GM23248 (cell line): ENCODE measurements around the gene HOXC11. TPM values are rescaled to one million over a fixed set of nuclear protein-coding genes. Genes with fewer than 3 reads are reported as not detected.

Experiments used
- DNase-seq: peaks from one replicate; pipeline ENCODE4 v3.0.0-alpha.2; 2015
- H2AFZ ChIP-seq: fragments of 200-600 bp; sonication (generic); 2 replicates; pipeline ENCODE4 v1.6.1; 2016; ENCODE audit warnings: antibody characterized with exemption
- H3F3A ChIP-seq: fragments of 200-600 bp; sonication (generic); 2 replicates; pipeline ENCODE4 v1.6.1; 2016; ENCODE audit warnings: mild to moderate bottlenecking, antibody characterized with exemption, mixed run types; ENCODE audit not compliant: insufficient read depth
- H3K27ac ChIP-seq: fragments of 200-600 bp; sonication (generic); 2 replicates; pipeline ENCODE4 v1.5.1; 2016; ENCODE audit warnings: mild to moderate bottlenecking
- H3K27me3 ChIP-seq: fragments of 200-600 bp; sonication (generic); replicated peaks from 2 replicates; pipeline ENCODE4 v1.6.1; 2016; ENCODE audit warnings: mild to moderate bottlenecking; ENCODE audit not compliant: insufficient read depth
- H3K36me3 ChIP-seq: fragments of 200-600 bp; sonication (generic); 2 replicates; pipeline ENCODE4 v1.6.1; 2016; ENCODE audit warnings: low read depth, mild to moderate bottlenecking
- H3K4me1 ChIP-seq: fragments of 200-600 bp; sonication (generic); 2 replicates; pipeline ENCODE4 v1.6.1; 2016; ENCODE audit warnings: mild to moderate bottlenecking; ENCODE audit not compliant: insufficient read depth
- H3K4me2 ChIP-seq: fragments of 200-600 bp; sonication (generic); one replicate; pipeline ENCODE4 v1.6.1; 2016; ENCODE audit warnings: mild to moderate bottlenecking; ENCODE audit not compliant: unreplicated experiment
- H3K4me3 ChIP-seq: fragments of 200-600 bp; sonication (generic); 2 replicates; pipeline ENCODE4 v1.5.1; 2016; ENCODE audit warnings: mild to moderate bottlenecking
- H3K79me2 ChIP-seq: fragments of 200-600 bp; sonication (generic); 2 replicates; pipeline ENCODE4 v1.6.1; 2016; ENCODE audit warnings: mild to moderate bottlenecking; ENCODE audit not compliant: insufficient read depth
- H3K9ac ChIP-seq: fragments of 200-600 bp; sonication (generic); 2 replicates; pipeline ENCODE4 v1.6.1; 2016; ENCODE audit warnings: mild to moderate bottlenecking
- H3K9me2 ChIP-seq: fragments of 200-600 bp; sonication (generic); 2 replicates; pipeline ENCODE4 v1.6.1; 2016; ENCODE audit warnings: mixed run types, mild to moderate bottlenecking, moderate library complexity; ENCODE audit not compliant: insufficient read depth
- H3K9me3 ChIP-seq: fragments of 200-600 bp; sonication (generic); one replicate; pipeline ENCODE4 v1.6.1; 2017; ENCODE audit warnings: low read depth
- H4K20me1 ChIP-seq: fragments of 200-600 bp; sonication (generic); 2 replicates; pipeline ENCODE4 v1.6.0; 2016; ENCODE audit not compliant: insufficient read depth
- EZH2 ChIP-seq: fragments of 200-600 bp; sonication (generic); IDR thresholded peaks from 2 replicates; pipeline ENCODE4 v1.6.1; 2018; ENCODE audit warnings: antibody characterized with exemption, mild to moderate bottlenecking; ENCODE audit not compliant: insufficient read depth, poor library complexity, severe bottlenecking
- EZH2phosphoT487 ChIP-seq: fragments of 200-600 bp; sonication (generic); IDR thresholded peaks from 2 replicates; pipeline ENCODE4 v1.6.1; 2018; ENCODE audit warnings: antibody characterized with exemption, moderate library complexity, mild to moderate bottlenecking, low read depth; ENCODE audit not compliant: insufficient read depth
- WGBS, 2 experiments: methylation state at CpG; one replicate each; pipeline ENCODE4 v1.1.6; 2015 to 2017; ENCODE audit warnings: low lambda C conversion rate in 2 of 2, low coverage in 1 of 2; ENCODE audit errors: missing lambda C conversion rate in 2 of 2; 5-methylcytosine and 5-hydroxymethylcytosine counted together
- in situ Hi-C: fragments of 300-500 bp; cut with MboI; formaldehyde crosslinking; loops from 2 replicates; pipeline ENCODE4 v1.15.0; 2020
- polyA plus RNA-seq: library from polyadenylated mRNA; unstranded; fragments of >200 nt; fragmentation: Nextera tagmentation; extraction: Ambion mirVana; gene quantifications from 2 replicates; pipeline ENCODE4 v1.2.1, GENCODE V29; 2016
- total RNA-seq: library from RNA; depleted of rRNA; stranded (reverse); fragments of >200 nt; shearing (Covaris generic); gene quantifications from 2 replicates; pipeline ENCODE4 v1.2.3, GENCODE V29; 2014

HOXC11 gene
- total and polyA plus RNA-seq, 2 experiments from 2014 or later: not detected

DNA sequence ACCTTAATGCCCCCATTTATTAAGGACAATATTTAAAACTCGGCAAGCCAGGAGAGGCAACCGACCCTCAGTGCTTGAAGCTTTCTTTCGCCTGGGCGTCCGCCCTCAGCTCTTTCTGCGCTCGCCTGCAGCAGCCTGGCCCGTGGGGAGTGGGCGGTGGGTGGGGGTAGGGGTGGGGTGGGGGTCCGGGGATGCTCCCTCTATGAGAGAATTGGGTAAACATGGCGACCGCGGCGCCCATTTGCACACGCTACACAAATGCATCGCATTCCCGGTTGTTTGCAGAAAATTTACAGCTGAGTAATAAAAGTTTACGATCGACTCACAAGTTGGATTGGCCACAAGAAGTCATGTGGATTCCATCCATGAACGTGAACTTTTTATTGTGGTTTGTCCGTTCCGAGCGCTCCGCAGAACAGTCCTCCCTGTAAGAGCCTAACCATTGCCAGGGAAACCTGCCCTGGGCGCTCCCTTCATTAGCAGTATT lies 43.6 kb downstream of the HOXC11 start:
- Histone ChIP-seq H3K79me2 (peaks cover 63% of the 10 kb centered on the region), H3K9me3 (no peaks in the 10 kb centered on the region), H4K20me1 (no peaks in the 10 kb centered on the region), H3F3A (peaks cover 20% of the 10 kb centered on the region; the same call in 1 of the 2 replicates), H3K27ac (peak overlapping the region; percentile 99), H3K27me3 (no peaks in the 10 kb centered on the region), H2AFZ (peak overlapping the region; percentile 70), H3K36me3 (no peaks in the 10 kb centered on the region), H3K4me1 (peaks cover 44% of the 10 kb centered on the region), H3K4me2 (peak overlapping the region; percentile 85), H3K9ac (peak overlapping the region; percentile 97), H3K9me2 (no peaks in the 10 kb centered on the region), H3K4me3 (peak overlapping the region; percentile 78)
- 0 to 2% methylated on average over 20 to 25 of the region's 25 CpGs for whole genome bisulfite sequencing, 2 experiments
- peak; percentile 95 for DNase-seq
- in situ Hi-C loops: no loop called here
- TF ChIP-seq EZH2phosphoT487 (no peak), EZH2 (no peak)

DNA sequence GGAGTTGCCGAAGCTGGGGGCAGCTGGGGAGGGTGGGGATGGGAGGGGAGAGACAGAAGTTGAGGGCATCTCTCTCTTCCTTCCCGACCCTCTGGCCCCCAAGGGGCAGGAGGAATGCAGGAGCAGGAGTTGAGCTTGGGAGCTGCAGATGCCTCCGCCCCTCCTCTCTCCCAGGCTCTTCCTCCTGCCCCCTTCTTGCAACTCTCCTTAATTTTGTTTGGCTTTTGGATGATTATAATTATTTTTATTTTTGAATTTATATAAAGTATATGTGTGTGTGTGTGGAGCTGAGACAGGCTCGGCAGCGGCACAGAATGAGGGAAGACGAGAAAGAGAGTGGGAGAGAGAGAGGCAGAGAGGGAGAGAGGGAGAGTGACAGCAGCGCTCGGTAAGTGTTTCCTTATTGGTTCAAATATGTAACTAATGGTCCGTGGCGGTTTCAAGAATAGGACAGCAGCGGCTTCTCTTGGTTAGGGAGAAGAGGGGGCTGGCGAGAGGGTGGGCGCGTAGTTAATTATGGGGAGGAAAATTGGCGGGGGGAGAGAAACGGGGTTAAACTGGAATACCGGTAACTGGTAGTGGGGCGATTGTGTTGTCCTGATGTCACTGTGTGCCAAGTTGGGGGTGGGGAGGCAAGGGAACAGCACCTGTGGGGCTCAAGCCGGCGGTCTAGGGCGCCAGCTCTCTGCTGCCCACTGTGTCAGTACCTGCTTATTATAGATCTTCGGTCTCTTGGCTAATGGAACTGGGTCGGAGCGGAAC lies 44.3 kb downstream of the HOXC11 start:
- H3K4me3 ChIP-seq: peak overlapping the region; percentile 78
- H3K27ac ChIP-seq: peak overlapping the region; percentile 99
- no peaks in the 10 kb centered on the region for H4K20me1 ChIP-seq
- no peak for TF ChIP-seq EZH2
- no peak for TF ChIP-seq EZH2phosphoT487
- peaks cover 17% of the 10 kb centered on the region; the same call in 1 of the 2 replicates for H3F3A ChIP-seq
- H3K9me3 ChIP-seq: no peaks in the 10 kb centered on the region
- peak overlapping the region; percentile 47 for H2AFZ ChIP-seq
- H3K79me2 ChIP-seq: peaks cover 63% of the 10 kb centered on the region
- H3K4me2 ChIP-seq: peak overlapping the region; percentile 85
- H3K9me2 ChIP-seq: no peaks in the 10 kb centered on the region
- peak; percentile 71 for DNase-seq
- H3K27me3 ChIP-seq: no peaks in the 10 kb centered on the region
- peak overlapping the region; percentile 97 for H3K9ac ChIP-seq
- peaks cover 47% of the 10 kb centered on the region for H3K4me1 ChIP-seq
- in situ Hi-C loops: no loop called here
- WGBS, 2 experiments: 1% methylated on average over 18 to 24 of the region's 24 CpGs
- H3K36me3 ChIP-seq: no peaks in the 10 kb centered on the region

GRCh38 chr12:54017878-54018467 lies 45.0 kb downstream of the HOXC11 start:
- no peaks in the 10 kb centered on the region for H3K9me2 ChIP-seq
- peak overlapping the region; percentile 47 for H2AFZ ChIP-seq
- no peaks in the 10 kb centered on the region for H3K36me3 ChIP-seq
- no peaks in the 10 kb centered on the region for H3K9me3 ChIP-seq
- H3K9ac ChIP-seq: peak overlapping the region; percentile 97
- TF ChIP-seq EZH2phosphoT487 (no peak), EZH2 (no peak)
- 0 to 2% methylated on average over 16 to 34 of the region's 34 CpGs for WGBS, 2 experiments
- H3K79me2 ChIP-seq: peaks cover 68% of the 10 kb centered on the region
- in situ Hi-C loops: no loop called here
- peak overlapping the region; percentile 85 for H3K4me2 ChIP-seq
- H4K20me1 ChIP-seq: no peaks in the 10 kb centered on the region
- DNase-seq: peak; percentile 97
- H3K4me1 ChIP-seq: peaks cover 47% of the 10 kb centered on the region
- no peaks in the 10 kb centered on the region for H3K27me3 ChIP-seq
- H3K4me3 ChIP-seq: peak overlapping the region; percentile 78
- H3F3A ChIP-seq: peaks cover 11% of the 10 kb centered on the region
- H3K27ac ChIP-seq: peak overlapping the region; percentile 99

DNA sequence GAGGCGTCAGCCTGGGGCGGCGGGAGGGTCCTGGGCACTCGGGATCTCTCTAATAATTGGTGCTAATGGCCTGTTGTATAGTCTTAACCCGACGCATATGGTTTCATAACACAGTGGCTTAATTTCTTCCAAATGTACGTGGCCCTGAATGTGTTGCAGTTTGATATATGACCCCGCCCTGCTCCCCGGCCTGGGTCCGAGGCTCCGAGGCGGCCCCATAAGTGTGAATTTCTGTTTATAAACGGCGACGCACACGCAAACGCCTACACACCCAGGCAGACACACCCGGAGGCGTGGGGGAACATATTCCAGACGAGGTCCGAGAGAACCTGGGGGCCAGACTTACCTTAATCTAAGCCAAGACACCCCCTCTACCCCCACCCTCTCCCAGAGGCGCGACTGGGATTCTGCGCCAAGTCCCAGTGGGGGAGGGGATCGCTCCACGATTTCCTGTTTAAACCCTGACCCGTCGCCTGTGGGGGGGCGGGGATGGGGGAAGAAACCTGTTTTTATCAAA lies 45.6 kb downstream of the HOXC11 start:
- Histone ChIP-seq H3K4me3 (peak overlapping the region; percentile 78), H3F3A (peaks cover 10% of the 10 kb centered on the region), H3K9me2 (no peaks in the 10 kb centered on the region), H4K20me1 (no peaks in the 10 kb centered on the region), H3K4me2 (peak overlapping the region; percentile 85), H3K9me3 (no peaks in the 10 kb centered on the region), H3K27me3 (no peaks in the 10 kb centered on the region), H3K79me2 (peaks cover 74% of the 10 kb centered on the region), H2AFZ (peak overlapping the region; percentile 24), H3K27ac (peak overlapping the region; percentile 99), H3K4me1 (peaks cover 47% of the 10 kb centered on the region), H3K9ac (peak overlapping the region; percentile 97), H3K36me3 (no peaks in the 10 kb centered on the region)
- TF ChIP-seq EZH2phosphoT487: no peak
- no peak for TF ChIP-seq EZH2
- 2 to 3% methylated on average over 16 to 29 of the region's 29 CpGs for WGBS, 2 experiments
- in situ Hi-C loops: no loop called here
- DNase-seq: peak; percentile 76
